GM19452 (cell line): ENCODE results near the gene NFE2L2.
"Not testable (repeated sequence)": the region's sequence is repeated elsewhere in the genome, so short reads cannot be mapped to it uniquely, and the experiment has no call there.

Experiments
- ATAC-seq: cut with Tn5 transposase; IDR thresholded peaks from one replicate; pipeline ENCODE4 v1.9.1; 2021; ENCODE audit not compliant: unreplicated experiment

NFE2L2 gene

DNA sequence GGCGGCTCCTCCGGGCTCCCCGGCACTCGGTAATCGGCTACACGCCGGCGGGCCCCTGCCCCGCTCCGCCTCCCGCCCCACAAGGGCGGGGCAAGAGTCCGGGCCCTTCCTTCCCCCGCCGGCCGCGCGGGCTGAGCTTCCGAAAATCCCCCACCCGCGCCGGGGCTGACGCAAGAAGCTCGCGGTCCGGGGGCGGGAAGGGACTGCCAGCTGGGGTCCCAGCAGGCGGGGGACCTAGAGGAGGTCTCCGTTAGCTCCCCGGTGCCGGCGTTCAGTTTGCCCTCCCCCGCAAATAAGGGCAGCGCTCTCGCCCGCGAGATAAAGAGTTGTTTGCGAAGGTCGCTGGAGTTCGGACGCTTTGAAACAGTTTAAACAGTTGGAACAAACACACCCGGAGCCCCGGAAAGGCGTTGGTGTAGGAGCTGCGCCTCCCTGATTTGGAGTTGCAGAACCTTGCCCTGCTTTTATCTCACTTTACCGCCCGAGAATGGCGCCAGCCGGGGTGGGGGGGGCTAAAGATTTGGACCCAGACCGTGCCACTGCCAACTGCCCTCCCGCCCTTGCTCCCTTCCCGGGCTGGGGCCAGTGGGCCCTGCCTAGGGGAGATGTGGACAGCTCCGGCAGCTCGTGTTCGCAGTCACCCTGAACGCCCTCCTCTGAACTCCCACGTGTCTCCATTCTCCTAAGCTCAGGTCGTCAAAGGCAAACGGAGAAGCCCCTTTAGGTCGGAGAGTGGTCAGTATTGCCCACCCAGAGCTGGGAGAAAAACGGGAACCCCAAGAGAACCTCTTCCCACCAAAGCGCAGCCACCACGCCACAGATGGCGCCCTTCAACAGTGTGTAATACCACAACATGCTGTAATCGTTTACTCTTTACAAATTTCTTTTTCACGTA is at the start of gene NFE2L2:
Gene NFE2L2, minus strand, starts transcription at position 35 of the 895 bp plus-strand sequence. CDS start 151 bp downstream, outside the sequence.
- peak; percentile 56 for ATAC-seq

DNA sequence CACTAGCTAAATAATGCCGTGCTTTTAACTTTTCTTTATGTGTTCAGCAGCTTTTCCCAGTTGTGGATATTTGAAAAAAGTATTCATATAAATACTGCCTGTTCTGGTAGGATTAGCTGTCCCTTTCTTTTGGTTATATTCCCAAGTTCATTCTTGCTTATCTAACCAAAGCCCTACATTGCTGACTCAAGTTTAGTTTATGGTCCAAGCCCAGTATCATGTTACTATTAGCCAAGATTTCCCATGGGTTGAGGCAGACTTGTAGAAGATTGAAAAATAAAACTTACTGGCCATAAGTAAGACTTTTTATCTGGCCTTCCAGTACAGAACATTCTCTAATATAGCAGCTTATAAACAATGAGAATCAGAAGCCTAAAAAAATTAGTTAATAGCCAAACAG is 49.7 kb upstream of the NFE2L2 start:
- no peak for ATAC-seq

GRCh38 chr2:177313162-177313781 is 48.7 kb upstream of the NFE2L2 start:
- ATAC-seq = no peak

- ATAC-seq = no peak
Observed at GRCh38 chr2:177312562-177312961, 48.0 kb upstream of the NFE2L2 start.

GRCh38 chr2:177309672-177310309 is 45.3 kb upstream of the NFE2L2 start:
- not testable (repeated sequence) for ATAC-seq

DNA sequence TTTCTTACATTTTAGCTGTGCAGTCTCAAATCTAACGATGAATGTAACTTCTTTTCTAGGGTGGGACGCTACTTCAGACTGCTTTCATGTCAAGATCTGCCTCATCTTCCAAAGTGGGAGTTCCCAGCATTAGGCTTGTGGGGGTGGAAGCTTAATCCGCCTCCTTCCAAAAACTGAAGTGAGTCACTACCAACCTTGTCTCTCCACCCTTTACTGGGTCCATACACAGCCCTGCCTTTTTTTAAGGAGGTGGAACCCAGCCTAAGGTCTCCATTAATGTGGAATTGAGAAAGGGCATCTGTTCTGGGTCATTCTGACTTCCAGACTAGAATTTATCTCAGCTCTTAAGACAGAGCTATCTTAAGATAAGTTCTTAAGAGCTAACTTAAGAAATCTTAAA is 42.0 kb upstream of the NFE2L2 start:
- no peak for ATAC-seq

DNA sequence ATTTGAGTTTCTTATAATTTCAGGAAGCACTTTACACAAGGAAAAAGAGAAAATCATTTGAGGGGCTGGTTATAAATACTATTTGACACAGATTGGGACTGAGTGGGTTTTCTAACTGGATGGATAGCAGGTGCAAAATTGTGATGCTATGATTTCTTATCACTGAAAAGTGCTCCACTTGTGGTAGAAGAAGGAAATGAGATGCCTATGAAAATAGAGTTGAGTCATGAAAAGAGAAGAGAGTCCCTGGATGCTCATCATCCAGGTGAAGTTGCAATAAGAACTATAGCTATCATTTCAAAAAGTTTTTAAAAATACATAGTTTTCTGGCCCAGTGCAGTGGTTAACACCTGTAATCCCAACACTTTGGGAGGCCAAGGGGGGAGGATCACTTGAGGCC is 39.4 kb upstream of the NFE2L2 start:
- no peak for ATAC-seq

- ATAC-seq = no peak
Observed at GRCh38 chr2:177302552-177302951, 38.0 kb upstream of the NFE2L2 start.

DNA sequence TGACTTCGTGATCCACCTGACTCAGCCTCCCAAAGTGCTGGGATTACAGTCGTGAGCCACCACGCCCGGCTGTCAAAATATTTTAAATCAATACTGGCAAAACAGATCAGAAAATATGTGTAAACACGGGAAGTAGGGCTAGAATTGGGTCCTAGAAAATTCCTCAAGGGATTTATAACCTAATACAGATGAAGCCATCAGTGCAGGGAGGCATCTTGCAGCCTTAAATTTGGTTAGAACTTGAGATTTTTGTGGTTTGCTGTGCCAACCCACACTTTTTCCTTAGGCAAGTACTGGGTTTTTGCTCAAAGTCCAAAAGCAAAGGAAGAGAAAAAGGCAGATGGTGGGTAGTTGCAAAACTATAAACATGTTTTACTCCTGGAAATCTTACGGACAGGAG is 33.7 kb upstream of the NFE2L2 start:
- no peak for ATAC-seq

GRCh38 chr2:177296040-177296439 is 31.5 kb upstream of the NFE2L2 start:
- ATAC-seq = no peak

DNA sequence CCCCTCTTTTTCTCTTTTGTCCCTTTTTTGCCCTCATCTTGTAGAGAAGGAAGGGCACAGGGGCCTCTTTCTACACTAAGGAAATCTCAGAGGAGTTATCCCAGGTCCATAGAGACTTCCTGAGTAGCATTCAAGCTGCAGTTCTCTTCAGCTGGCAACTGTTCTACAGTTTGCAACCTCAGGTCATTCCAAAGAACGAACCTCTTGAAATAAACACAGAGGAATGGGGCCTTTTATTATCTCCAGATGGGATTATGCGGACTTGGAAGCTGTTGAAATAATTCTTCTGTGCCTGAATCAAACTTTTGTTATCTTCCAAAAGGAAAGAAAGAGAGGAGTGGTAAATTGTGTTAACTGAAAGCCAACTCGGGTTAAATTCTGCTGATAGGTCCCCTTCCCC is 31.0 kb upstream of the NFE2L2 start:
- ATAC-seq = no peak

DNA sequence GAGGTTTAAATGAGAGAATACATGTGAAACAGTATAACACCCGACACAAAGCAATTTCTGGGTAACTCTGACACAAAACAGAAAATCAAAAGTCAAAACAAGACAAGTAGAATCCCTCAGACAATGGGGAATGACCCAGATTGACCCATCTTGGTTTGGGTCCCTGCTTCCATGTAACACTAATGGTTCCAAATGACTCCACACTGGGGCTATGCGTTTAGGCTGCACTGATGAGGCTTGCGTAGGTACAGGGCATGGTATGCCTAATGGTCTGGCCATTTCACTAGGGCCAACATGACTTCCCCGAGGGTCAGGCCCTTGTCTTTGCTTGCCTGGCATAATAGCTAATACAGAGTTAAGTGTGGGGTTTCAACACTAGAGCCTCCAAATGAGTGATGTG is 27.2 kb upstream of the NFE2L2 start:
- no peak for ATAC-seq

GRCh38 chr2:177289824-177290628 is 25.5 kb upstream of the NFE2L2 start:
- ATAC-seq = peak; percentile 88

DNA sequence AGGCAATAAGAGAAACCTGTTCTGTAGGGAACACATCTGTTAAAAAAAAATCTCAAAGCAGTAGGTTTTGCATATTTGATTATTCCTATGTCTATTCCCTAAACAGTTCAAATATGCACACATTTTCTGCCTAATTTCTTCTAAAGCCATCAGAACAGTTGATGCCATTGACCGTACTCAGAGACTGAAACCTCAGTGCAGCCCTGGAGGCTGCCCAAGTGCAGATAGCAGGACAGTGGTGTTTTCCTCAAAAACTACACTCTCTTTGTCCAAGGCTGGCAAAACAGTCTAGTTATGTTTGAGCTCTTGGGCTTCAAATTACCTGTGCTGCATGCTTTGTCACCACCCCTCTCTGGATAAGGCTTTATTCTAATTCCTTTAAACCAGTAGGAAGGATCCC is 23.3 kb upstream of the NFE2L2 start:
- ATAC-seq = no peak

- no peak for ATAC-seq
Observed at GRCh38 chr2:177285892-177286715, 21.6 kb upstream of the NFE2L2 start.

GRCh38 chr2:177284531-177284930 is 20.0 kb upstream of the NFE2L2 start:
- ATAC-seq = no peak

GRCh38 chr2:177283906-177284305 is 19.4 kb upstream of the NFE2L2 start:
- no peak for ATAC-seq

GRCh38 chr2:177282787-177283572 is 18.5 kb upstream of the NFE2L2 start:
- ATAC-seq = no peak

GRCh38 chr2:177282181-177282641 is 17.7 kb upstream of the NFE2L2 start:
- ATAC-seq = no peak
